ENCODE data around the gene PRKCZ.

GRCh38 chr1:2135941-2136340 lies 85.7 kb downstream of the PRKCZ start:
- TF ChIP-seq CTCF (IDR thresholded peaks at IDR 0.05), result no peak
- no peak for TF ChIP-seq ZFX (IDR thresholded peaks at IDR 0.05; ENCODE audit: borderline replicate concordance)
